GM19035 (cell line): ENCODE data around the gene EMP3.

ENCODE experiments used
- ATAC-seq: cut with Tn5 transposase; IDR thresholded peaks from one replicate; pipeline ENCODE4 v1.9.1; 2021; ENCODE audit not compliant: unreplicated experiment

The EMP3 gene

GRCh38 chr19:48342841-48343540 lies 17.6 kb downstream of the EMP3 start:
- ATAC-seq, result no peak

GRCh38 chr19:48344892-48345291 lies 19.5 kb downstream of the EMP3 start:
- no peak for ATAC-seq

- ATAC-seq, result no peak
Observed at GRCh38 chr19:48346191-48346590, 20.8 kb downstream of the EMP3 start.

- ATAC-seq, result no peak
Observed at GRCh38 chr19:48348045-48348444, 22.7 kb downstream of the EMP3 start.

GRCh38 chr19:48348737-48349136 lies 23.4 kb downstream of the EMP3 start:
- no peak for ATAC-seq

- ATAC-seq, result no peak
Observed at GRCh38 chr19:48350856-48351255, 25.5 kb downstream of the EMP3 start.

- ATAC-seq, result no peak
Observed at GRCh38 chr19:48351341-48351752, 26.0 kb downstream of the EMP3 start.

- ATAC-seq, result no peak
Observed at GRCh38 chr19:48353677-48354076, 28.3 kb downstream of the EMP3 start.

- ATAC-seq, result no peak
Observed at GRCh38 chr19:48354332-48354992, 29.1 kb downstream of the EMP3 start.

GRCh38 chr19:48355365-48355954 lies 30.1 kb downstream of the EMP3 start:
- no peak for ATAC-seq

- no peak for ATAC-seq
Observed at GRCh38 chr19:48359123-48359522, 33.8 kb downstream of the EMP3 start.

- ATAC-seq, result no peak
Observed at GRCh38 chr19:48361912-48362311, 36.6 kb downstream of the EMP3 start.

GRCh38 chr19:48362716-48363499 lies 37.6 kb downstream of the EMP3 start:
- ATAC-seq, result peak; percentile 48

GRCh38 chr19:48363500-48363809 lies 38.1 kb downstream of the EMP3 start:
- peak; percentile 23 for ATAC-seq

GRCh38 chr19:48363810-48364597 lies 38.7 kb downstream of the EMP3 start, which contains the start of the genes SYNGR4 and TMEM143:
Gene SYNGR4, plus strand, starts transcription at chr19:48364367. Its CDS starts 1,476 bp downstream, at chr19:48365843.
Gene TMEM143, minus strand, starts transcription at chr19:48363940. Its CDS starts 20 bp downstream, at chr19:48363920.
- peak; percentile 85 for ATAC-seq

GRCh38 chr19:48364598-48365348 lies 39.4 kb downstream of the EMP3 start:
- no peak for ATAC-seq

- ATAC-seq, result no peak
Observed at GRCh38 chr19:48365602-48366001, 40.2 kb downstream of the EMP3 start.

GRCh38 chr19:48367855-48368254 lies 42.5 kb downstream of the EMP3 start:
- no peak for ATAC-seq

GRCh38 chr19:48368936-48369335 lies 43.6 kb downstream of the EMP3 start:
- ATAC-seq, result no peak

GRCh38 chr19:48370955-48371354 lies 45.6 kb downstream of the EMP3 start:
- ATAC-seq, result no peak
